ENCODE data around the gene ZNF669.

GRCh38 chr1:247077213-247077612 lies 26.9 kb downstream of the ZNF669 start:
- TF ChIP-seq EZH2phosphoT487 (IDR thresholded peaks at IDR 0.05; ENCODE audit: low read length): no peak
- no peak for TF ChIP-seq EZH2 (optimal IDR thresholded peaks at IDR 0.05; ENCODE audit: low read depth, low read length)
- TF ChIP-seq CTCF (IDR thresholded peaks at IDR 0.05; ENCODE audit: low read length): peak; percentile 9; the same call in 1 of the 2 replicates
